AG04449 (cell line): ENCODE data around the gene IQCK.

ENCODE experiments used
- CTCF ChIA-PET: fragments of 350-600 bp; formaldehyde crosslinking; extraction: SDS; loops from one replicate; lab custom pipeline; 2021; ENCODE audit warnings: antibody characterized with exemption; lab: Yijun Ruan, JAX
- POLR2A ChIA-PET: fragments of 400-600, 350-600 bp; formaldehyde crosslinking; extraction: SDS; loops from one replicate; lab custom pipeline; 2020; ENCODE audit warnings: antibody characterized with exemption, inconsistent platforms; lab: Yijun Ruan, JAX
- DNase-seq: peaks from one replicate; pipeline ENCODE4 v3.0.0-alpha.2; 2010; ENCODE audit warnings: low read depth, low spot score
- H3K4me3 ChIP-seq: 2 replicates; pipeline ENCODE4 v1.5.1; 2011; ENCODE audit warnings: low read depth, mild to moderate bottlenecking, control low read depth, low read length
- CTCF ChIP-seq: IDR thresholded peaks from one replicate; pipeline ENCODE4 v1.5.1; 2011; ENCODE audit warnings: mild to moderate bottlenecking, moderate library complexity, low read length, control low read depth, inconsistent platforms; ENCODE audit not compliant: insufficient read depth; ENCODE audit errors: missing control alignments

Gene IQCK

DNA sequence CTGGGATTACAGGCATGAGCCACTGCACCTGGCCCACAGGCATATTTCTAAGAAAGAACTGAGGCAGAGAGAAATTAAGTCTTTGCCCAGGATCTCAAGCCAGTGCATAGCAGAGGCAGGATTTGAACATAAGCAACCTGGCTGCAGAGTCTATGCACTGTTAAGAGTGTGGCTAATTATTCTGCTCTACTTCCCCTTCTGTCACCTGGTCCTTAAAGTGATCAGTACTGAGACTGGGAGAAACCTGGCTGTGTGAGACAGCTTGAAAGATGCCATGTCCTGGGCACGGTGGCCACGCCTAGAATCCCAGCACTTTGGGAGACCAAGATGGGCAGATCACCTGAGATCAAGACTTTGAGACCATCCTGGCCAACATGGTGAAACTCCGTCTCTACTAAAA lies 58.1 kb downstream of the IQCK start:
- no peak for TF ChIP-seq CTCF
- DNase-seq, result no peak
- H3K4me3 ChIP-seq, result no peak overlapping the region
- CTCF ChIA-PET, result no interaction called here
- POLR2A ChIA-PET, result no interaction called here

GRCh38 chr16:19776565-19776964 lies 58.5 kb downstream of the IQCK start:
- POLR2A ChIA-PET, result no interaction called here
- H3K4me3 ChIP-seq, result no peak overlapping the region
- no peak for TF ChIP-seq CTCF
- DNase-seq, result no peak
- CTCF ChIA-PET, result no interaction called here

GRCh38 chr16:19780321-19780720 lies 62.2 kb downstream of the IQCK start:
- no peak overlapping the region for H3K4me3 ChIP-seq
- TF ChIP-seq CTCF, result no peak
- CTCF ChIA-PET, result no interaction called here
- POLR2A ChIA-PET, result no interaction called here
- DNase-seq, result no peak

DNA sequence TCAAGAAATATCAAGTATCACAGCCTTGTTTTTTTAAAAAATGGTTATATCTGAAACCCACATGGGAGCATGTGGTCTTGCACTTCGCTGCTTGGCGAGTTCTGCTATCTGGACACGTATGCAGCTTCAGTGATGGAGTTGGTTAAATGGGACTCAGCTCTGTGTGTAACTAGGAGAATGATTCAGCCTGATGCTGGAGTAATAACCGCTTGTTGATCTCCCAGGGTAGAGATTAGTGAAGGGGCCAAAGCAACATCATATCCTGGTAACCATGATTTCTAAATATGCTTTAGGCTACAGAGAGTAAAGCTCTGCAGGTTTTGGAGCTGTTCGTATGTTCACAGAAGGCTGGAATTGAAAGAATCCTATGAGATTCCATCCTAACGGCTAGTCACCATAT lies 63.2 kb downstream of the IQCK start:
- CTCF ChIA-PET, result no interaction called here
- TF ChIP-seq CTCF, result no peak

GRCh38 chr16:19783363-19784182 lies 65.5 kb downstream of the IQCK start:
- no peak for TF ChIP-seq CTCF
- H3K4me3 ChIP-seq, result no peak overlapping the region
- ChIA-PET CTCF (interaction anchor here (1.4 kb wide), 1 partner anchor 52 kb away, joined by 3 read pairs; no protein-coding TSS in a partner anchor), POLR2A (no interaction called here)
- no peak for DNase-seq

More for the DNA sequence above, 63.2 kb downstream of the IQCK start:
- POLR2A ChIA-PET, result no interaction called here
- peak; percentile 14 for DNase-seq
- no peak overlapping the region for H3K4me3 ChIP-seq

DNA sequence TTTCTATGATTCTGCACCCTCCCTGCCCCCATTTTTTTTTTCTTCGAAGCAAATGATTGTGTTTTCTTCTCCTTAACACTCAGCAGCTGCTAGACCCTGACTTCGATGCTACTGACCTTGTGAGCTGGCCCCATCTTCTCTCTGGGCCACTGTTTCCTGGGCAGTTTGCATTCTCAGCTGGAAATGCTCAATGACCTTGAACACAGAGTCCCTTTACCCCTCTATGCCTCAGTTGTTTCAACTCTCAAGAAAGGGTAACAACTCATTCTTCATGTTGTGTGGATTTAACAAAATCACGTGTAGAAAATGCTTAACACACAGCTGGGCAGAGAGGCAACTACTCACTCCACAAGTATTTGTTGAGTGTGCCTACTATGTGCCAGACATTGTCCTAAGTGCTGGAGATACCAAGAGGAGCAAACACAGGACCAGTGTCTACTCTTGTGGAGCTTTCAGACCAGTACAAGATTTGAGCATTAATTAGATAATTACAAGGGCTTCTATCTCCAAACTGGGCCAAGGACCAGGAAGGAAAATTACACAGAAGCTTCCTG lies 66.2 kb downstream of the IQCK start:
- DNase-seq, result no peak
- no peak overlapping the region for H3K4me3 ChIP-seq
- ChIA-PET POLR2A (no interaction called here), CTCF (interaction anchor here (1.4 kb wide), 1 partner anchor 53 kb away, joined by 3 read pairs; no protein-coding TSS in a partner anchor)
- TF ChIP-seq CTCF, result no peak
